ENCODE data around the gene ZSWIM1. TPM values are rescaled to one million over a fixed set of nuclear protein-coding genes. Genes with fewer than 3 reads are reported as not detected.

Gene ZSWIM1
- total and polyA plus RNA-seq, 2 of the 13 experiments (the other 11 are each of a cell fraction or from before 2014, with no cell fraction given), result 9.5 to 11.7 TPM

DNA sequence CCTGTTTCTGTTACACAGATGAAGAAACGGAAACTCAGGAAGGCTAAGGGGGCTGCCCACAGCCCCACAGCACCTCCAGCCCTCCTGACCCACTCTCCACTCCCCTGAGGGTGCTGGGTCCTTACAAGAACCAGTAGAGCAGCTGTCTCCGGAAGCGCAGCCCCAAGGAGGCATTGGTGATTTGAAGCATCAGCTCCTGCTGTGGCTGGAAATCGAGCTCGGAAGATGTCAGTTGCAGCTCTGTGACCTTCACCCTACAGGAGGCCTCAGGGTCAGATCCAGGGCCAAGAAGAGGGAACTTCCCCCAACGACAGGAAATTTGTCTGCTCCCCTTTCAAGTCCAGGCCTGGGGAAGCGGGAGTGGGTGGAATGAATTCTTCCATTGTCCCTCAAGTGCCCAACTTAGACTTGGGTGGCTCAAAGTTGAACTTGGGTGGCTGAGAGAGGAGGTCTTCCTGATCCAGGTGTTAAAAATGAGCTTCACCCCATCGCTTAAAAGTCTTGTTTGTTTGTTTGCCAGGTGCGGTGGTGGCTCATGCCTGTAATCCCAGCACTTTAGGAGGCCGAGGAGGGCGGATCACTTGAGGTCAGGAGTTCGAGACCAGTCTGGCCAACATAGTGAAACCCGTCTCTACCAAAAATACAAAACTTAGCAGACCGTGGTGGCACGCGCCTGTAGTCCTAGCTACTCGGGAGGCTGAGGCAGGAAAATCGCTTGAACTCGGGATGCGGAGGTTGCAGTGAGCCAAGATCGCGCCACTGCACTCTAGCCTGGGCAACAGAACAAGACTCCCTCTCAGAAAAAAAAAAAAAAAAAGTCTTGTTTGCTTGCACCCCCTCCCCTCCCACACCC is 29.0 kb downstream of the ZSWIM1 start (continued):
- no peak for TF ChIP-seq SP1 (IDR thresholded peaks at IDR 0.05)
- no peak for TF ChIP-seq SP1 (CRISPR knock-in tag; IDR thresholded peaks at IDR 0.05)
- TF ChIP-seq ZFAT (CRISPR knock-in tag; conservative IDR thresholded peaks at IDR 0.05), result no peak
- TF ChIP-seq ZNF317 (CRISPR knock-in tag; IDR thresholded peaks at IDR 0.05), result no peak; the same call in 1 of the 2 replicates
- no peak; the same call in none of the 2 replicates for TF ChIP-seq MEIS2 (CRISPR knock-in tag; IDR thresholded peaks at IDR 0.05)
- no peak for TF ChIP-seq ZNF639 (CRISPR knock-in tag; conservative IDR thresholded peaks at IDR 0.05)
- TF ChIP-seq ZNF318 (CRISPR knock-in tag; IDR thresholded peaks at IDR 0.05), result 0 out of 2 replicates have a peak, but pooled peaks have one; percentile 13
- no peak for TF ChIP-seq GPN1 (CRISPR knock-in tag; IDR thresholded peaks at IDR 0.05; ENCODE audit: borderline replicate concordance)
- TF ChIP-seq HMGA1 (CRISPR knock-in tag; conservative IDR thresholded peaks at IDR 0.05), result no peak
- no peak for TF ChIP-seq MXD3 (CRISPR knock-in tag; IDR thresholded peaks at IDR 0.05)
- TF ChIP-seq ZNF484 (CRISPR knock-in tag; IDR thresholded peaks at IDR 0.05; ENCODE audit: borderline replicate concordance, low read depth), result no peak
- TF ChIP-seq FOXO1 (CRISPR knock-in tag; IDR thresholded peaks at IDR 0.05), result peak; percentile 41; the same call in 1 of the 2 replicates
- TF ChIP-seq, protein P1, sequence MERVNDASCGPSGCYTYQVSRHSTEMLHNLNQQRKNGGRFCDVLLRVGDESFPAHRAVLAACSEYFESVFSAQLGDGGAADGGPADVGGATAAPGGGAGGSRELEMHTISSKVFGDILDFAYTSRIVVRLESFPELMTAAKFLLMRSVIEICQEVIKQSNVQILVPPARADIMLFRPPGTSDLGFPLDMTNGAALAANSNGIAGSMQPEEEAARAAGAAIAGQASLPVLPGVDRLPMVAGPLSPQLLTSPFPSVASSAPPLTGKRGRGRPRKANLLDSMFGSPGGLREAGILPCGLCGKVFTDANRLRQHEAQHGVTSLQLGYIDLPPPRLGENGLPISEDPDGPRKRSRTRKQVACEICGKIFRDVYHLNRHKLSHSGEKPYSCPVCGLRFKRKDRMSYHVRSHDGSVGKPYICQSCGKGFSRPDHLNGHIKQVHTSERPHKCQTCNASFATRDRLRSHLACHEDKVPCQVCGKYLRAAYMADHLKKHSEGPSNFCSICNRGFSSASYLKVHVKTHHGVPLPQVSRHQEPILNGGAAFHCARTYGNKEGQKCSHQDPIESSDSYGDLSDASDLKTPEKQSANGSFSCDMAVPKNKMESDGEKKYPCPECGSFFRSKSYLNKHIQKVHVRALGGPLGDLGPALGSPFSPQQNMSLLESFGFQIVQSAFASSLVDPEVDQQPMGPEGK (CRISPR knock-in tag; IDR thresholded peaks at IDR 0.05), result peak; percentile 70; the same call in 1 of the 2 replicates
- no peak; the same call in 1 of the 2 replicates for TF ChIP-seq POGZ (CRISPR knock-in tag; IDR thresholded peaks at IDR 0.05)
- no peak; the same call in 1 of the 2 replicates for TF ChIP-seq FLYWCH1 (CRISPR knock-in tag; IDR thresholded peaks at IDR 0.05)
- no peak for TF ChIP-seq ZNF839 (CRISPR knock-in tag; IDR thresholded peaks at IDR 0.05; ENCODE audit: borderline replicate concordance)
